Testis (tissue), 2 donors: ENCODE results near the gene SDC3.

Experiments used
- POLR2A ChIP-seq: fragments of 450-650 bp; IDR thresholded peaks from one replicate; pipeline ENCODE4 v1.6.1; 2017; ENCODE audit warnings: antibody characterized with exemption, mild to moderate bottlenecking, moderate library complexity
- TF ChIP-seq, protein P1 (sequence below), 3 experiments: fragments of 450-650 bp in 2 of 3; fragments of 200-600 bp in 1 of 3; sonication (generic) in 1 of 3; IDR thresholded peaks; one replicate each; pipeline ENCODE4 v1.5.1; 2016 to 2019; ENCODE audit warnings: antibody characterized with exemption in 3 of 3, mild to moderate bottlenecking in 2 of 3, moderate library complexity in 1 of 3

GRCh38 chr1:30893776-30894507, 14.6 kb downstream of the SDC3 start:
- no peak for TF ChIP-seq POLR2A
- TF ChIP-seq, protein P1, sequence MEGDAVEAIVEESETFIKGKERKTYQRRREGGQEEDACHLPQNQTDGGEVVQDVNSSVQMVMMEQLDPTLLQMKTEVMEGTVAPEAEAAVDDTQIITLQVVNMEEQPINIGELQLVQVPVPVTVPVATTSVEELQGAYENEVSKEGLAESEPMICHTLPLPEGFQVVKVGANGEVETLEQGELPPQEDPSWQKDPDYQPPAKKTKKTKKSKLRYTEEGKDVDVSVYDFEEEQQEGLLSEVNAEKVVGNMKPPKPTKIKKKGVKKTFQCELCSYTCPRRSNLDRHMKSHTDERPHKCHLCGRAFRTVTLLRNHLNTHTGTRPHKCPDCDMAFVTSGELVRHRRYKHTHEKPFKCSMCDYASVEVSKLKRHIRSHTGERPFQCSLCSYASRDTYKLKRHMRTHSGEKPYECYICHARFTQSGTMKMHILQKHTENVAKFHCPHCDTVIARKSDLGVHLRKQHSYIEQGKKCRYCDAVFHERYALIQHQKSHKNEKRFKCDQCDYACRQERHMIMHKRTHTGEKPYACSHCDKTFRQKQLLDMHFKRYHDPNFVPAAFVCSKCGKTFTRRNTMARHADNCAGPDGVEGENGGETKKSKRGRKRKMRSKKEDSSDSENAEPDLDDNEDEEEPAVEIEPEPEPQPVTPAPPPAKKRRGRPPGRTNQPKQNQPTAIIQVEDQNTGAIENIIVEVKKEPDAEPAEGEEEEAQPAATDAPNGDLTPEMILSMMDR (IDR thresholded peaks at IDR 0.05) = no peak
